MM.1S (cell line): ENCODE results near the gene TTI1.

Source experiments
- CTCF ChIP-seq: fragments of 300-600 bp; sonication (generic); IDR thresholded peaks from 2 replicates; pipeline ENCODE4 v1.5.1; 2016; ENCODE audit warnings: antibody characterized with exemption, low read length, mixed read lengths
- EZH2 ChIP-seq: fragments of 300-600 bp; sonication (generic); optimal IDR thresholded peaks from 2 replicates; pipeline ENCODE3; 2017; ENCODE audit warnings: low read depth, mild to moderate bottlenecking, antibody characterized with exemption, low read length, mixed read lengths
- EZH2phosphoT487 ChIP-seq: fragments of 300-600 bp; sonication (generic); IDR thresholded peaks from 2 replicates; pipeline ENCODE4 v1.6.1; 2018; ENCODE audit warnings: antibody characterized with exemption, low read length

GRCh38 chr20:38055294-38055693, 22.0 kb upstream of the TTI1 start:
- TF ChIP-seq EZH2, result no peak
- no peak for TF ChIP-seq CTCF
- no peak for TF ChIP-seq EZH2phosphoT487
